Stimulated activated CD4-positive, alpha-beta T cell treated with anti-CD3 and anti-CD28 coated beads, Interleukin-15, amount 100 ng/mL, for 1 hour (primary cell): Measurements from ENCODE around the gene PHRF1.

Source experiments
- DNase-seq, 2 donors: peaks; one replicate each; pipeline ENCODE4 v3.0.0-alpha.2; 2020; ENCODE audit warnings: low read depth in 1 of 2, low spot score in 1 of 2

PHRF1 gene

DNA sequence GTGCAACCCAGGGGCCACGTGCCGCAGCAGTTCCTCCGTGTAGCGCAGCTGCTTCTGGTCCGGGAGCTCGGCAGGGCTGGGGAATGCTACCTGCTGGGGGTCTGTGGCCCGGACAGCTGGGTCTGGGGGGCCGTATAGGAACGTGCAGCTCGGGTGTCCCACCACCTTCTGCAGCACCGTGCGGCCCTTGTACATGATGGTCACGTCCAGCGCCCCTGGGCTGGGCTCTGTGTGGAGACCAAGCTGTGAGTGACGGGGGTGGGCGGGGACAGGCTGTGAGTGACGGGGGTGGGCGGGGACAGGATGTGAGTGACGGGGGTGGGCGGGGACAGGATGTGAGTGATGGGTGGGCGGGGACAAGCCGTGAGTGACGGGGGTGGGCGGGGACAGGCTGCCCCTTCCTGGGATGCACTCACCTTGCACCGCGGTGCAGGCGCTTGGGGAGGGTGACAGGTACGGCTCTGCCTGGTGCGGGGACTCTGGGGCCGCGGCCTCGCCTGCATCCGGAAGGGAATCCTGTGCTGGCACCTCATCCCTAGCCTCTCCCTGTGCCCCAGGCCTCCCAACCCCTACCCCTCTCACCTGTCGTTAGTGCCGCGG, 37.2 kb downstream of the PHRF1 start:
- DNase-seq = peak; percentile 63 to 70

DNA sequence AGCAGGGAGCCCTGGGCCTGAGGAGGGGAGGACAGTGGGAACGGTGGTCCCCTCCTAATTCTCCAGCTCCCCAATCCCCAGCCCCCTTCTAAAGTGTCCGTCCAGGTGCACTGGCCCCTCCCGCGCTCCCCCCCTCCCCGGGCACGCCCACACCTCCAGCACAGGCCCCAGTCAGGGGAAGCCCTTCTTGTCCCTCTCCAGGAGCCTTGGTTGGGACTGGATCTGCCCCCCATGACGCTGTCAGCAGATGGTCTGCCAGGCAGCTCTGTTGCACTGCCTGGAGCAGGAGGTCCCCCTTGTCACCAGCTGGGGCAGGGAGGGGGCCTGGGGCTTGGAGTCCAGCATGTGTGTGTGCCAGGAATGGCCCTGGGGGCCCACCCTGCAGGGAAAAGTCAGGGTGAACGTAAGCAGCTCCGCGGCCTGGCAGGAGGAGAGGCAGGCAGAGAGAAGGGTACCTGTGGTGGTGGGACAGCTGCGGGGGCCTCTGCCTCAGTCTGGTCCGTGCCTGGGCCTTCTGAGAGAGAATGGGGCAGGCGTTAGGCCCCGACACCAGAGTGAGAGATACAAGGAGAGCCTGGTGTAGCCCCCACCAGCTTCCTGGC, 37.9 kb downstream of the PHRF1 start:
- DNase-seq = no peak

DNA sequence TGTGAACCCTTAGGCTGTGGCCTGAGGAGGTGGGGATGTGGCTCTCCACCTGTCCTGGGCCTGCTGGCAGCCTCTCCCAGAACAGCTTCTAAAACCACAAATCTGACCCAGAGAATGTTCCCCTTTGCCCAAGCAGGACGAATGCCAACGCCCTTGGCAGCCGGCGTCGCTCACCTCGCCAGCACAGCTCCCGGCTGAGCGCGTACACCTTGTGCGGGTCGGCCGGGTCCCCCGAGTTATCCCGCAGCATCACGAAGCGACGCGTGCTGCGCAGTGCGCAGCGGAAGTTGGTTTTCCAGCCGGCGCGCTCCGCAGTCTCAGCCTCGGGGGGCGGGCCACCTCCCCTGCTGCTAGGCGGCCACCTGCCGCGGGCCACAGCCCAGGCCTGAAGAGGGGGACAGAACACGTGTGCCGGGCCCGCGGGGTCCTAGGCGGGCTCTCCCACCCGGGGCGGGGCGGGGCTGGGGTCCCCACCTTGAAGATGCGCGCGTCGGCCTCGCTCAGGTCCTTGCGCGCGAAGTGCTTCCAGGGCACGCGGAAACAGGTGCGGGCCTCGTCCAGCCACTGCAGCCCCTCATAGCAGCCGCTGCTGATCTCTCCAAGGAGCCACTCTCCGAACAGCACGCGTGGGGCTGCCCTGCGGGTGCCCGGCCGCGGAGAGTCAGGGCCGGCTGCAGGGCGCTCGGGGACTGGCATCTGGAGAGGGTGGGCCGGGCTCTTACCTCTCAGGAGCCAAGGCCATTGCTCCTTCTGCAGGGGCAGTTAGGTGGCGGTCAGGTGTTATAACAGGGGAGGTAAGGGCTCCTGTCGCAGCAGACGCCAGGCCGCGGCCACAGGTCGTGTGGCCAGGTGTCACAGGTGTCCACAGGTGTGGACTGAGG, 38.6 kb downstream of the PHRF1 start:
- no peak for DNase-seq

DNA sequence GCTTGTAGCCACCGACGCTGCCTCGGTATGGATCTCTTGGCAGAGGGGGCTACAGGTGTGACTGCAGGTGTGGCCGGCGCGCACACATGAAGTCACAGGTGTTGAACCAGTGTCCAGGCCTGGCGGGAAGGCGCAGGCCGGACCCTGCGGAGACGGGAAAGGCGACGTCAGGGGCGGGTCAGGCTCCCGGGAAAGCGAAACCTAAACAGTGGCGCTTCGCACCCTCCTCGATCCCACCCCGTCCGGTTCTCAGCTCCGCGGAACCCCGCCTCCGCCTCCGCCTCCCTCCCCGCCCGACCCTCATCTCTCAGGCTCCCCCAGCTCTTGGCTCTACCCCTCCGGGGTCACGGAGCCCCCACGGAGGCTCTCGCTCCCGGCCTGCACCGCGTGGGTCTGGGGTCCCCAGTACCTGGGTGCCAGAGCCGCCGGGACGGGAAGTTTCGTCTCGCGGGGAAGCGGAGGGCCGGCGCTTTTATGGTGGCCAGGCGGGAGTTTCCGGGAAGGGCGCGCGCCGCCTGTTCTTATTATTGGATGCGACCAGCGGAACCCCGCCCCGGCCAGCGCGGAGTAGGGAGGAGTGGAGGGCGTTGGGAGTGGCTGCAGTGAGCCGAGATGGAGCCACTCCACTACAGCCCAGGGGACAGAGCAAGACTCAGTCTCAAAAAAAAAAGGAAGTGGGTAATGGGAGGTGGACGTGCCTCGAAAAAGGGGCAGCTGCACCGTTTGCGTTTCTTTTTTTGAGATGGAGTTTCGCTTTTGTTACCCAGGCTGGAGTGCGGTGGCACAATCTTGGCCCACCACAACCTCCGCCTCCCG, 39.4 kb downstream of the PHRF1 start, which contains the start of gene IRF7:
Gene IRF7 (minus strand): TSS at position 447 of the 816 bp plus-strand sequence. CDS start 586 bp downstream, outside the sequence.
- peak; percentile 66 to 70 for DNase-seq

DNA sequence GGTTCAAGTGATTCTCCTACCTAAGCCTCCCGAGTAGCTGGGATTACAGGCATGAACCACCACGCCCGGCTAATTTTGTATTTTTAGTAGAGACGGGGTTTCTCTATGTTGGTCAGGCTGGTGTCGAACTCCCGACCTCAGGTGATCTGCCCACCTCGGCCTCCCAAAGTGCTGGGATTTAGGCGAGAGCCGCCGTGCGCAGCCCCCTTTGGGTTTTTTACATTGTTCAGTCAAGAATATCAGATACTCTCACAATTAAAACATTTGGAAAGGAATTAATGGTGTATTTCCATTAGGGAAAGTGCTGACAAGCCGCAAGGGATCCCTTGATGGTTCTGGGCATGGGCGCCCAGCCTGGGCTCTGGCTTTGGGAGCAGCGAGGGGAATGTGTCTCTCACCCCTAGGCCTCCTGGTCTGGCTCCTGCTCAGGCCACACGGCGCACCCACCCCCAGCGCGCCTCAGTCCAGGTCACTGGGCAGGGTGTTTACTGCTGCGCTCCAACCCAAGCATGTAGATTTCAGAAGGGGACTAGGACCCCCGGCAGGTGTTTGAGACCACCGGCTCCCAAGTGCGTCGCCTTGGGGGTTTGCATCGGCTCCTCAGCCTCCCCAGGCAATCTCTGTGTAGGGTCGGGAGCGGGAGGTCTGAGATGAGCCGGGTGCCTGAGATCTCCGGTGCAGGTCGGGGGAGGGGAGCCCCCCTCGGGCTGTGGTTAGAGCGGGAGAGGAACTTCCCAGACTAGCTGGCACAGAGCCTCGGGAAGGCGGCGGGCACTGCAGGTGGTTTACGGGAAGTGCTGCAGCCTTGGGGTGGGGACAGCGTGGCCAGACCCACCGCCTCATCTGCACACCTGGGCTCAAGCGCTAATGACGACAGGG, 40.3 kb downstream of the PHRF1 start:
- DNase-seq = no peak

DNA sequence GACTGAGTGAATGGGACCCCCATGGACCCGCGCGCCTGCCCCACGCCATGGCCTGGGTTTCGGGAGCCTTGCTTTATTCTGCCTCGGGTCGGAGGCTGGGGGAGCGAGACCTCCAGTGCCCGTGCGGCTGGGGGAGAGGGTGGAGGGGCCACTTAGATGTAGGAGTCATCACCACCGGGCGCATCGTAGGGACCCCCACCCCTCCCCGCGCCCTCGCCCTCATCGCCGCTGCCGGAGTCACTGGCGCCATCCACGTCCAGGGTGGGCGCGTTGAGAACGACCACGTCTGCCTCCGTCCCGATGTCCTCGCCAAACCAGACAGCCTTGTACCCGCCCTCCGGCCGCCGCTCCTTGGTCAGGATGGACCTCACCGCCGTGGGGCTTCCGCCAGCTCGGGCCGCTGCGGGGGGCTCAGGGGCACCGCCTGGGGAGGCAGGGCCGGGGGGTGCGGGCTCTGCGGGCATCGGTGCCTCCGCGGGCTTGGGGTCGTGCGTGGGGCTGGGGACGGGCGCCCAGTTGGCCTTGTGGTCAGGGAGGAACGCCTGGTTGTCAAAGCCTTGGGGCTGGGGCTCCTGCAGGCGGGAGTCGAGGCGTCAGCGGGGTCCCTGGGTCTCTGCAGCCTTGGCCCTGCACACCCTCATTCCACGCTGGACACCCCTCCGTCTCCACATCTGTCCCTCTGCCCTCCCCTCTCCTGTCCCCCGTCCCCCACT, 41.1 kb downstream of the PHRF1 start:
- no peak for DNase-seq

DNA sequence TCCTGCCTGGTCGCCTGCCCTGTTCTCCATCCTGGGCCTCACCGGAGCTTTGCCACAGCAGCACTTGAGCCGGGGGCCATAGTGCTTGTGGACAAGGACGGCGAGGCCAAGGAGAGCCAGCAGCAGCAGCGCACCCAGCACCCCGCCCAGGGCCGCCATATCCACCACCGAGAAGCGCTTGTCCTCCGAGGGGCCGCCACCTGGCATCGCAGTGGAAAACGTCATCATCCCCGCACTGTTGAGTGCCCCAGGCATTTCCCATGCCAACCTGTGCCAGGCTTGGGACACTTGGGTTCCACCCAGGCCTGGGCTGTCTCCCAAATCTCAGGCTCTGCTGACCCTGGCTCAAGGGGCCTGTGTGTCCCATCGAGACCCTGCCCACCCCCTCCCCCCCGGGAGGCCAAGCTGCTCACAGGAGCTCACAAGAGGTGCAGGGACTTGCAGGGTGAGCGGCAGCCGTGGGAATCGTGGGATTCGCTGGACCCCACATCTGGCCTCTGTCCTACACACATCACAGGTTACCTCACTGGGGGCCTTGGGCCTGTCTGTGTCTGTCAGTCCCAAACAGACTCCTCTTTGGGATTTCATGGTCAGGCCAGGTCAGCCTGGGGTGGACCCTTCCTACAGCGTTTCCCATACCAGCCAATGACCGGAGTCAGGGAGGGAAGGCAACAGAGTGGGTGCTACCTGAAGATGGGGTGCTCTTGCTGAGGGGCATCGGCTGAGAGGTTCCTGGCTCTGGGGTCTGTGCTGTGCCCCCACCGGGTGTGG, 41.8 kb downstream of the PHRF1 start:
- no peak for DNase-seq

DNA sequence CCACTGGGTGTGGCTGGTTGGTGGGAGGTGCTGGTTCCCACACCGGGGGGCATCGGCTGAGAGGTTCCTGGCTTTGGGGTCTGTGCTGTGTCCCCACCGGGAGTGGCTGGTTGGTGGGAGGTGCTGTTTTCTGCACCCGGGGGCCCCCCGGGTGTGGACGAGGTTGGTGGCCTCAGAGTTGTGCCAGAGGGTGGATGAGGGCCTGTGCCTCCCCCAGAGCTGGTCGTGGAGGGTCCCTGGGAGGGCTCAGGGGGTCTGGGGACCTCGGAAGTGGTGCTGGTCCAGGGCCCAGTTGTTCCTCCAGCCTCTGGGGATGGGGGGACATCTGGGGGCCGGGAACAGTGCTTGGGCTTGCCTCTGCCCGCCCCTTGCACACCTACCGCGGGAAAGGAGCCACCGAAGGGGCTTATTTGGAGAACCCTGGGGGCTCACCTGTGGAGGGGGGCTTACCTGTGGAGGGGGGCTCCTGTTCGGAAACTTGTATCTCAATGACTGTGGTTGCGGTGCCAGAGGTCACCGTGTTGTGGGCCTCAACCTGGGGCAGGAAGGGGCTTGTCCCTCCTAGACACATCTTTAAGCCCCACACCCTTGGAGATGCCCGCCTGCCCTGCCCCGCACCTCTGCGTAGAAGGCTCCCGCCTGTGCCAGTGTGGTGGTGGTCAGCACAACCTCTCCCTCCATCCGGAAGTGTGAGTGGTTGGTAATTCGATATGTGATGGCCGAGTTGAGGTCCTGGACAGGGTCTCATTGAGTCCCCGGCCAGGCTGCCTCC, 42.8 kb downstream of the PHRF1 start:
- DNase-seq = no peak

DNA sequence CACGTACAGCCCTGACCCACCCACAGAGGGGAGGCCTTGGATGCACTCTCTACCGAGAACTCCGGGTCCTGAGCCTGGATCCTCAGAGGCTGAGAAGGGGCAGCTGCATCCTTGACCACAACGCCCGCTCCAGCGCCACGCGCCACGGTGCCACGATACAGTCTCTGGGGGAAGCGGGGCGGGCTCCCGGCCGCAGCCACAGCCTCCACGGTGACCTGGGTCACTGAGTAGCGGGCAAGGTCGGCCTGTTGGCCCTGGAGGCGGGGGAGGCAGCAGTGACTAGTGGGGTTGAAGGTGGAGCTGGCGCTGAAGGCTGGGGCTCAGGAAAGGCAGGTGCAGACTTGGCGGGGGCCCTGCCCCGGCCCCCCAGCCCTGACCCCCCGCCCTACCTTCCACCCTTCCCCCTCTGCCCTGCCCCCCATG, 43.4 kb downstream of the PHRF1 start:
- DNase-seq = no peak

DNA sequence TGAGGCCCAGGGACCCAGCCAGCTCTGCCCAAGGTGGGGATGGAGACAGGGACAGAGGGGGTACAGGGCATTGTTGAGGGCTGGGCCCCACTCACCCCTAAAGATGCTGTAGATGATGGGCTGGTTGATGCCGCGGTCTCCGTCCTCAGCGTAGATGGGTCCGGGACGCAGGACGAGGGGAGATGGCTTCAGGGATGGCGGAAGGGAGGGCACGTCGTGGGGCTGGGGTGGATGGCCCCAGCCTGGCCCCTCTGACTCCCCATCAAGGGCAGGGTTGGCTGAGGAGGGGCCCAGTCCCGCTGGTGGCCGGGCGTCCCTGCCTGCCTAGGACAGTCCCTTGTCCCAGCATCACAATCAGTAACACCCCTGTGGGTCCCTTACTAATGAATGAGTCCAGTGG, 43.9 kb downstream of the PHRF1 start:
- DNase-seq = no peak

DNA sequence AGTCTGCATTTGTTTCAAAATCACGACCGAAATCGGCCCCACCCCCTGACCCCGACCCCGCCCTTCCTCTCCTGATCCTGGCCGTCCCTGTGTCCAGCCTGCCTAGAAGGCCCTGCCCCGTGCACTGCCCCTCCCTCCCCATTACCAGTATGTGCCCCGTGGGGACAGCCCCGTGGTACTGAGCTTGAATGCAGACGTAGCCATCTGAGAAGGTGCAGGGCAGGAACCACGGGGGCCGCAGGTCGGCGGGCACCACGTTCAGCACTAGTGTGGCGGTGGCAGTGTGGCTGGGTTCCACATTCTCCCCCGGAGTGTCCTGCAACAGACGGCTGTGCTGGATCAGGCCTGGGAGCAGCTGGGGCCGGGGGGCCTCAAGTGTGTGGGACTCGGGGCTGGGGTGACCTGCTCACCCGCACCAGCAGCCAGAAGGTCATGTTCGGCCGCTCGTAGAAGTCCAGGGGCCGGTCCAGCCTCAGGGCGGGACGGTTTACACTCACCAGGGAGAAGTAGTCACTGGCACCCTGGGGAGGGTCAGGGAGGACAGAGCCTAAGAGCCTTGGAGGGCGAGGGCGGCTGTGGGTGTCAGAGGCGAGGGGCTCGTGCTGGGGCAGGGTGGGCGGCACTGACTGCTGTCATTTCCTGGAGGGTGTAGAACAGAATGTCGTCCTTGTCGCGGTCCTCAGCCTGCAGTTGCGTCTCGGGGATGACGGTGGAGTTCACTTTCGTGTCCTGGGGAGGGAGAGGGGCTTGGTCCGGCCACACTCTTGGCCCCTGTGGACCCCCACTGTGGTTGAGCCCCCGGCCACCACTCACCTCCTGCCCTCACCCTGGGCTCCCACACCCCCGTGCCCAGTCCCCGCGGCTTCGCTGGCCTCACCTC, 44.9 kb downstream of the PHRF1 start:
- no peak for DNase-seq

DNA sequence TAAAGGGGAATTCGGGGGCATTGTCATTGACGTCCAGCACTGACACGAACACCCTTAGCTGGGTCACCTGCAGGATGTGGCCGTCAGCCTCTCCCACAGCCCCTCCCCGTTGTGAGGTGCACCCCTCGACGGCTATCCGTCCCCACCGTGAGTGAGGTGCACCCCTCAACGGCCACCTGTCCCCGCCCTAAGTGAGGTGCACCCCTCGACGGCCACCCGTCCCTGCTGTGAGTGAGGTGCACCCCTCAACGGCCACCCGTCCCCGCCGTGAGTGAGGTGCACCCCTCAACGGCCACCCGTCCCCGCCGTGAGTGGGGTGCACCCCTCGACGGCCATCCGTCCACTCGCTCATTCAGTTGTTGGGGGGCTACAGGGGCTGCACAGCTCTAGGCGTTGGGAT, 45.6 kb downstream of the PHRF1 start:
- DNase-seq = no peak

DNA sequence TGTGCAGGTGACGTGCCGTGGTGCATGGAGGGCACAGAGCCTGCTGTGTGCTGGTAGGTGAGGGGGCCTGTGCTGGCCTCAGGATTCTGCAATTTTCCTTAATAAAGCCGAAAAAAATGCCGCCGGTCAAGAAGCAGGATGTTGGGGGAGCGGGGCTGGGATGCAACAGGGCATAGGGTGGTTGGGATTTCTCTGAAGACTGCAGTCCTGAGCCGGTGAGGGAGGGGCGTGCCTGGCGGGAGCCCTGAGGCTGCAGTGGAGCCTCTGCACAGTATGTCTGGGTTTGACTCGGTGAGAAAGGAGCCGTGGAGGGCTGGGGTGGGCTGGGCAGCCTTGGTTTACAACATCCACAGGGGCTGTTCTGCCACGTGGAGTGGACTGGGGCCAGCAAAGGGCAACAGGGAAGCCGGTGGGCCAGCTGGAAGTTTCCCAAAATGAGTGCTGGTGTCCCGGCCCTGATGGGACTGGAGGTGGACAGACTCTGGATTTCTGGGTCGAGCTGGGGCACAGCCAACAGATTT, 47.1 kb downstream of the PHRF1 start:
- DNase-seq = no peak

DNA sequence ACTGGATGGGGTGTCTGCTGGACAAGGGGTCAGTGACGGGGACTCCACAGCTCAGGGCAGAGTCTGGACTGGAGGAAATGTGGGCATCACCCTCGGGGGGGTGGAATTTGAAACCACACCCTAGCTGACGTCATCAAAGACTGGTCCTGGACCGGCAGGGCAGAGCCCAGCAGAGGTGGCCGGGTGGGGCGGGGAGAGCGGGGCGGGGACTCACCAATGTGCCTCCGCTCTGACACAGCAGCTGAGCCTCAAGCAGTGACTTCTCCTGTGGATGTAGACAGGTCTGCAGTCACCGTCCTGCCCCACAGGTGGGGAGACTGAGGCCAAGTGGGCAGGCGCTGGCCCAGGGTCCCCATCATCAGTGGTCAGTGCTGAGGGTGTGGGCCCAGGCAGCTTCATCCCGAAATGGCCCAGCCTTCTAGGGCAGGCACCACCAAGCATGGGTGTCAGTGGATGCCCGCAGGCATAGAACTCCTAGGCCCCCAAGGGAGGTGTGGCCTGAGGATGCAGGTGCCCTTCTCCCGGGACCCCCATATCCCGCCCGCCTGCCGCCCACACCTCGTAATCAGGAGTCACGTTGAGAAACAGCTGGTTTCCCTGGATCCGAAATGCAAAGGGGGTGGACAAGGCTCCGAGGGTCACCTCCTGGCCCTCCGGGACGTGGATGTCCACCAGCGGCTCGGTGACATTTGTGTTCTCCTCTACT, 47.9 kb downstream of the PHRF1 start:
- no peak for DNase-seq

DNA sequence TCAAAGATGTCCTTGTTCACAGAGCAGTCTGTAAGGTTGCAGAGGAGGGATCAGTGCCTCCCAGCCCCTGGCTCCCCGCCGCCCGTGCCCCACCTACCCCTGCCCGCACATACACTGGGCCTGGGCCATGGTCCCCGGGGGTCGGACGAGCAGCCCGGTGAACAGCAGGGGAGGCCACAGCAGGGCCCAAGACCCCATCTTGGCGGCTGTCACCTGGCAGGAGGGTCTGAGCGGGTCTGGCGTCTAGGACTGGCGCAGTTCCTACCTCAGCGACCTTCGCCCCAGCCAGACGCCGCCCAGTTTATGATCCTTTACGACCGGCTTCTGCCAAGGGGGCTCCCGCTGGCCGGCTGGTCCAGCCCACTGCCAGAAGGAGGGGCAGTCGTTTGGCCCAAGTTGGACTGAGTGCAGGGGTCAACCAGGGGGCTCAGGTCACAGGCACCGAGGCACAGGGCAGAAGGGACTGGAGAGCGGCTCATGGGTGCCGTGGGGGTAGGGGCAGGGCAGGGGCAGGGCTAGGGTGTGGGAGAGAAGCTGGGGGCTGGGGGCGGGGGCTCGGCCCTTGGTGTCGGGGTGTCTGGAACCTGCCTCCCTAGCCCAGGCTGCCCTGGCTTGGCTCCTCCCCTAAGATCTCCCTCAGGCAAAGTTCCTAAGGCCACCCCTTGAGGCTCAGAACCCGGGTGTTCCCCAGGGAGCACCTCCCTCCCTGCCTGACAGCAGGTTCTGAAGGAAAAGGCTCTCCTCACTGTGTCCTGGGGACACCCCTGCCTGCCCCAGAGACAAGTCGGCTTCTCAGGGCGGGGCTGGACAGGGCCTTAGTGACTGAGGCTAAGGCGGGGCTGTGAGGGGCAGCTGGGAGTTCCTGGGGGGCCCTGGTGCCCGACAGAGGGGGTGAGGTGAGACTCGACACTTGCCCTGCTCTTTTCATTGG, 48.7 kb downstream of the PHRF1 start, which contains the start of gene CDHR5:
Gene CDHR5 (minus strand): TSS at position 251 of the 931 bp plus-strand sequence. CDS start 53 bp downstream, at position 198.
- DNase-seq = no peak
